H1 (cell line): ENCODE data around the gene GPC6.

ENCODE experiments used
- ATF2 ChIP-seq: IDR thresholded peaks from 2 replicates; pipeline ENCODE4 v1.6.1; 2012; ENCODE audit warnings: low read length, inconsistent platforms
- CREB1 ChIP-seq: IDR thresholded peaks from 2 replicates; pipeline ENCODE4 v1.6.1; 2012; ENCODE audit warnings: inconsistent platforms
- EGR1 ChIP-seq: IDR thresholded peaks from 2 replicates; pipeline ENCODE4 v1.6.1; 2011; ENCODE audit warnings: low read depth, low read length, borderline replicate concordance
- GTF2F1 ChIP-seq: IDR thresholded peaks from 2 replicates; pipeline ENCODE4 v1.6.1; 2012; ENCODE audit warnings: low read depth, low read length, improper control_type of control experiment, borderline replicate concordance
- SP2 ChIP-seq: IDR thresholded peaks from 2 replicates; pipeline ENCODE4 v1.6.1; 2012; ENCODE audit warnings: mild to moderate bottlenecking, low read length, inconsistent platforms
- TBP ChIP-seq: IDR thresholded peaks from 2 replicates; pipeline ENCODE4 v1.6.1; 2011; ENCODE audit warnings: low read depth, low read length, improper control_type of control experiment

- TF ChIP-seq TBP, result no peak
- no peak for TF ChIP-seq GTF2F1
- TF ChIP-seq SP2, result no peak
- TF ChIP-seq CREB1, result no peak
- no peak for TF ChIP-seq EGR1
- TF ChIP-seq ATF2, result no peak
Observed at GRCh38 chr13:93861818-93862217, 635.2 kb downstream of the GPC6 start.
